ENCODE measurements around the gene BIN2.

The BIN2 gene

GRCh38 chr12:51348116-51348515 lies 24.1 kb upstream of the BIN2 start:
- DNase-seq (ENCODE audit: low spot score) = no peak
- in situ Hi-C loops (cut with MboI; ENCODE audit: low sequenced_read_pairs, unreplicated experiment) = no loop called here
- TF ChIP-seq CTCF (IDR thresholded peaks at IDR 0.05; ENCODE audit: borderline replicate concordance, control extremely low read depth, extremely low read depth, insufficient read depth, missing control alignments) = no peak

GRCh38 chr12:51346581-51346980 lies 22.6 kb upstream of the BIN2 start, which contains the start of gene CELA1:
Gene CELA1 (minus strand): TSS chr12:51346679. CDS start chr12:51346638, 41 bp downstream.
- TF ChIP-seq CTCF (IDR thresholded peaks at IDR 0.05; ENCODE audit: borderline replicate concordance, control extremely low read depth, extremely low read depth, insufficient read depth, missing control alignments) = no peak
- in situ Hi-C loops (cut with MboI; ENCODE audit: low sequenced_read_pairs, unreplicated experiment) = no loop called here
- DNase-seq (ENCODE audit: low spot score) = no peak

GRCh38 chr12:51345681-51346080 lies 21.7 kb upstream of the BIN2 start:
- in situ Hi-C loops (cut with MboI; ENCODE audit: low sequenced_read_pairs, unreplicated experiment) = no loop called here

GRCh38 chr12:51343201-51343600 lies 19.2 kb upstream of the BIN2 start:
- in situ Hi-C loops (cut with MboI; ENCODE audit: low sequenced_read_pairs, unreplicated experiment) = loop anchor here (5.0 kb wide), 1 partner anchor 296 kb away; the partner anchor contains the start of gene LETMD1
- no peak for DNase-seq (ENCODE audit: low spot score)
- TF ChIP-seq CTCF (IDR thresholded peaks at IDR 0.05; ENCODE audit: borderline replicate concordance, control extremely low read depth, extremely low read depth, insufficient read depth, missing control alignments) = no peak

More at GRCh38 chr12:51345681-51346080, 21.7 kb upstream of the BIN2 start:
- TF ChIP-seq CTCF (IDR thresholded peaks at IDR 0.05; ENCODE audit: borderline replicate concordance, control extremely low read depth, extremely low read depth, insufficient read depth, missing control alignments) = no peak
- no peak for DNase-seq (ENCODE audit: low spot score)

GRCh38 chr12:51342416-51342815 lies 18.4 kb upstream of the BIN2 start:
- in situ Hi-C loops (cut with MboI; ENCODE audit: low sequenced_read_pairs, unreplicated experiment) = loop anchor here (5.0 kb wide), 1 partner anchor 295 kb away; the partner anchor contains the start of gene LETMD1
- no peak for DNase-seq (ENCODE audit: low spot score)
- TF ChIP-seq CTCF (IDR thresholded peaks at IDR 0.05; ENCODE audit: borderline replicate concordance, control extremely low read depth, extremely low read depth, insufficient read depth, missing control alignments) = no peak

GRCh38 chr12:51341251-51342007 lies 17.5 kb upstream of the BIN2 start:
- DNase-seq (ENCODE audit: low spot score) = peak; percentile 75
- peak; percentile 96 for TF ChIP-seq CTCF (IDR thresholded peaks at IDR 0.05; ENCODE audit: borderline replicate concordance, control extremely low read depth, extremely low read depth, insufficient read depth, missing control alignments)
- in situ Hi-C loops (cut with MboI; ENCODE audit: low sequenced_read_pairs, unreplicated experiment) = loop anchor here (5.0 kb wide), 1 partner anchor 294 kb away; the partner anchor contains the start of gene LETMD1
